H9 (cell line): ENCODE results near the gene ZNF142. TPM values are rescaled to one million over a fixed set of nuclear protein-coding genes. Genes with fewer than 3 reads are reported as not detected.

ENCODE experiments used
- DNase-seq: peaks from one replicate; pipeline ENCODE4 v3.0.0-alpha.2; 2017
- H2AFZ ChIP-seq: one replicate; pipeline ENCODE4 v1.6.1; 2013; ENCODE audit warnings: mild to moderate bottlenecking, low read length, control low read depth, moderate library complexity
- H2AK5ac ChIP-seq: 2 replicates; pipeline ENCODE4 v1.6.1; 2013; ENCODE audit warnings: low read length, control low read depth, mixed read lengths; ENCODE audit not compliant: insufficient read length
- H2BK120ac ChIP-seq: one replicate; pipeline ENCODE4 v1.6.1; 2013; ENCODE audit warnings: low read depth, mild to moderate bottlenecking, low read length, control low read depth, inconsistent platforms; ENCODE audit not compliant: poor library complexity, severe bottlenecking
- H2BK12ac ChIP-seq: 2 replicates; pipeline ENCODE4 v1.6.1; 2013; ENCODE audit warnings: low read length, control low read depth, mixed read lengths, low read depth; ENCODE audit not compliant: insufficient read length
- H2BK15ac ChIP-seq: 2 replicates; pipeline ENCODE4 v1.6.1; 2013; ENCODE audit warnings: low read depth, low read length, control low read depth
- H2BK20ac ChIP-seq: one replicate; pipeline ENCODE4 v1.6.1; 2013; ENCODE audit warnings: low read depth, mild to moderate bottlenecking, low read length, control low read depth, inconsistent platforms; ENCODE audit not compliant: poor library complexity, severe bottlenecking
- H2BK5ac ChIP-seq: 2 replicates; pipeline ENCODE4 v1.6.1; 2013; ENCODE audit warnings: low read length, control low read depth, mixed read lengths; ENCODE audit not compliant: insufficient read length
- H3K14ac ChIP-seq: 2 replicates; pipeline ENCODE4 v1.6.1; 2013; ENCODE audit warnings: low read length, control low read depth; ENCODE audit not compliant: insufficient read depth
- H3K18ac ChIP-seq: 2 replicates; pipeline ENCODE4 v1.6.1; 2013; ENCODE audit warnings: low read depth, mild to moderate bottlenecking, mixed read lengths, low read length, control low read depth; ENCODE audit not compliant: insufficient read length
- H3K23ac ChIP-seq: 2 replicates; pipeline ENCODE4 v1.6.1; 2013; ENCODE audit warnings: low read length, control low read depth, mixed read lengths, low read depth; ENCODE audit not compliant: insufficient read length
- H3K23me2 ChIP-seq: 2 replicates; pipeline ENCODE4 v1.6.1; 2013; ENCODE audit warnings: low read depth, mild to moderate bottlenecking, mixed read lengths, low read length, control low read depth; ENCODE audit not compliant: insufficient read length, poor library complexity, severe bottlenecking
- H3K27ac ChIP-seq: 2 replicates; pipeline ENCODE4 v1.5.1; 2013; ENCODE audit warnings: low read length, control low read depth, mixed read lengths, low read depth; ENCODE audit not compliant: insufficient read length
- H3K27me3 ChIP-seq: 2 replicates; pipeline ENCODE4 v1.6.1; 2013; ENCODE audit warnings: low read length, control low read depth, inconsistent platforms; ENCODE audit not compliant: insufficient read depth
- H3K4ac ChIP-seq: 2 replicates; pipeline ENCODE4 v1.6.1; 2013; ENCODE audit warnings: low read depth, mild to moderate bottlenecking, control low read depth, inconsistent platforms, low read length, moderate library complexity
- H3K4me1 ChIP-seq: 2 replicates; pipeline ENCODE4 v1.6.1; 2013; ENCODE audit warnings: low read length, control low read depth, inconsistent platforms; ENCODE audit not compliant: insufficient read depth
- H3K4me2 ChIP-seq: 2 replicates; pipeline ENCODE4 v1.6.1; 2013; ENCODE audit warnings: low read length, control low read depth, mixed read lengths; ENCODE audit not compliant: insufficient read length, insufficient read depth
- H3K56ac ChIP-seq: 2 replicates; pipeline ENCODE4 v1.6.1; 2013; ENCODE audit warnings: low read depth, mild to moderate bottlenecking, mixed read lengths, low read length, control low read depth; ENCODE audit not compliant: insufficient read length
- H3K79me1 ChIP-seq: 2 replicates; pipeline ENCODE4 v1.6.1; 2013; ENCODE audit warnings: low read depth, mild to moderate bottlenecking, moderate library complexity, low read length, control low read depth, inconsistent platforms; ENCODE audit not compliant: insufficient read depth, poor library complexity, severe bottlenecking
- H3K79me2 ChIP-seq: 2 replicates; pipeline ENCODE4 v1.6.1; 2013; ENCODE audit warnings: low read length, control low read depth, inconsistent platforms; ENCODE audit not compliant: insufficient read depth
- H3K9ac ChIP-seq: 2 replicates; pipeline ENCODE4 v1.6.1; 2013; ENCODE audit warnings: low read length, control low read depth, mixed read lengths; ENCODE audit not compliant: insufficient read length; ENCODE audit errors: extremely low read depth
- H3K9me3 ChIP-seq: one replicate; pipeline ENCODE4 v1.6.1; 2013; ENCODE audit warnings: low read depth, low read length, inconsistent platforms; ENCODE audit not compliant: control insufficient read depth
- H3T11ph ChIP-seq: one replicate; pipeline ENCODE4 v1.6.1; 2013; ENCODE audit warnings: mild to moderate bottlenecking, low read length, control low read depth, inconsistent platforms
- H4K20me1 ChIP-seq: one replicate; pipeline ENCODE4 v1.6.1; 2013; ENCODE audit not compliant: control insufficient read depth, insufficient read length, insufficient read depth
- H4K5ac ChIP-seq: 2 replicates; pipeline ENCODE4 v1.6.1; 2013; ENCODE audit warnings: low read depth, mild to moderate bottlenecking, mixed read lengths, low read length, control low read depth; ENCODE audit not compliant: insufficient read length
- H4K8ac ChIP-seq: replicated peaks from 2 replicates; pipeline ENCODE4 v1.6.1; 2013; ENCODE audit warnings: low read length, control low read depth, mixed read lengths, low read depth; ENCODE audit not compliant: insufficient read length
- H4K91ac ChIP-seq: 2 replicates; pipeline ENCODE4 v1.6.1; 2013; ENCODE audit warnings: low read depth, mild to moderate bottlenecking, moderate library complexity, mixed read lengths, low read length, control low read depth; ENCODE audit not compliant: insufficient read length
- H3K27ac Mint-ChIP-seq, 3 experiments: 2 replicates in 2 of 3; 3 replicates in 1 of 3; pipeline ENCODE4 v1.8.0; 2020 to 2021; ENCODE audit warnings: mixed read lengths in 3 of 3, mild to moderate bottlenecking in 1 of 3, moderate library complexity in 1 of 3
- H3K27me3 Mint-ChIP-seq: 2 replicates; pipeline ENCODE4 v1.8.0; 2021; ENCODE audit warnings: low read depth, mild to moderate bottlenecking, moderate library complexity, mixed read lengths
- H3K36me3 Mint-ChIP-seq, 3 experiments: 2 replicates in 2 of 3; 3 replicates in 1 of 3; pipeline ENCODE4 v1.8.0; 2020 to 2021; ENCODE audit warnings: low read depth in 3 of 3, mixed read lengths in 3 of 3; ENCODE audit not compliant: insufficient read depth in 1 of 3
- H3K4me1 Mint-ChIP-seq, 2 experiments: 2 replicates each; pipeline ENCODE4 v1.8.0; 2020; ENCODE audit warnings: mixed read lengths in 2 of 2
- H3K4me3 Mint-ChIP-seq, 2 experiments: 2 replicates in 1 of 2; 3 replicates in 1 of 2; pipeline ENCODE4 v1.8.0; 2020 to 2021; ENCODE audit warnings: mild to moderate bottlenecking in 2 of 2, mixed read lengths in 2 of 2, moderate library complexity in 1 of 2
- H3K9me3 Mint-ChIP-seq, 2 experiments: 2 replicates in 1 of 2; 3 replicates in 1 of 2; pipeline ENCODE4 v1.8.0; 2020; ENCODE audit warnings: mild to moderate bottlenecking in 2 of 2, mixed read lengths in 2 of 2, moderate library complexity in 1 of 2
- CTCF ChIP-seq: fragments of 200-600 bp; sonication (generic); conservative IDR thresholded peaks from 3 replicates; pipeline ENCODE4 v1.8.0; 2021; ENCODE audit warnings: antibody characterized with exemption, mild to moderate bottlenecking
- WGBS: extraction: QIAGEN DNeasy Blood & Tissue Kit; methylation state at CpG from one replicate; pipeline ENCODE4 v1.1.7; 2013; ENCODE audit warnings: missing lambda C conversion rate, low lambda C conversion rate, mixed read lengths; ENCODE audit not compliant: insufficient read length; ENCODE audit errors: extremely low coverage; 5-methylcytosine and 5-hydroxymethylcytosine counted together
- total RNA-seq: library from RNA; stranded (reverse); gene quantifications from 2 replicates; pipeline ENCODE4 v1.2.1, GENCODE V29; 2021

Gene ZNF142
- total RNA-seq, 1 experiment from 2014 or later = 43.4 TPM

GRCh38 chr2:218663901-218664300 is 4.5 kb upstream of the ZNF142 start:
- no peak overlapping the region for H3K18ac ChIP-seq
- Mint-ChIP-seq H3K36me3 (peaks cover 33 to 62% (median 58%) of the 10 kb centered on the region in 3 experiments), H3K4me3 (no peak overlapping the region), H3K27me3 (no peaks in the 10 kb centered on the region), H3K9me3 (no peaks in the 10 kb centered on the region), H3K27ac (no peak overlapping the region), H3K4me1 (peaks cover 7 to 9% of the 10 kb centered on the region in 2 experiments)
- no peak overlapping the region for H2BK20ac ChIP-seq
- H3K27ac ChIP-seq = no peak overlapping the region
- H3K79me1 ChIP-seq = no peaks in the 10 kb centered on the region
- H3K4me2 ChIP-seq = no peak overlapping the region
- H2AFZ ChIP-seq = no peak overlapping the region
- H3K23me2 ChIP-seq = peaks cover 8% of the 10 kb centered on the region
- TF ChIP-seq CTCF = no peak
- no peak overlapping the region for H2AK5ac ChIP-seq
- H2BK12ac ChIP-seq = no peak overlapping the region
- H3K27me3 ChIP-seq = no peaks in the 10 kb centered on the region
- no peak overlapping the region for H3T11ph ChIP-seq
- peaks cover 2% of the 10 kb centered on the region; the same call in 1 of the 2 replicates for H3K4me1 ChIP-seq
- no peak overlapping the region for H4K91ac ChIP-seq
- H2BK5ac ChIP-seq = no peak overlapping the region
- no peak overlapping the region for H3K9ac ChIP-seq
- no peak overlapping the region for H2BK15ac ChIP-seq
- H4K5ac ChIP-seq = no peak overlapping the region
- H2BK120ac ChIP-seq = no peak overlapping the region
- no peaks in the 10 kb centered on the region for H4K20me1 ChIP-seq
- H3K14ac ChIP-seq = no peak overlapping the region
- H3K9me3 ChIP-seq = no peaks in the 10 kb centered on the region
- WGBS = no CpG with 5 or more reads among the region's 15 CpGs
- no peak for DNase-seq
- no peak overlapping the region for H3K4ac ChIP-seq
- no peak overlapping the region for H3K56ac ChIP-seq
- H3K79me2 ChIP-seq = no peaks in the 10 kb centered on the region
- no peak overlapping the region for H3K23ac ChIP-seq
- no peak overlapping the region for H4K8ac ChIP-seq
